GM12878 (cell line): ENCODE results near the gene CASP10. TPM values are rescaled to one million over a fixed set of nuclear protein-coding genes. Genes with fewer than 3 reads are reported as not detected.

Experiments used
- ATAC-seq: fragments of 200-7000 bp; cut with Tn5 transposase; 3 replicates; pipeline ENCODE4 v1.9.1; 2020; ENCODE audit warnings: mild to moderate bottlenecking, moderate library complexity
- BruUV-seq: library from RNA; stranded (reverse); fragments of 400-500 nt; replicated peaks from 2 replicates; lab custom pipeline; 2021; lab: Mats Ljungman, UMichigan
- CTCF ChIA-PET: fragments of 300-600 bp; sonication (Branson Sonifier 250); formaldehyde crosslinking; extraction: SDS; loops from one replicate; lab custom pipeline; 2021; ENCODE audit warnings: inconsistent platforms; lab: Yijun Ruan, JAX
- POLR2A ChIA-PET: fragments of 350-600 bp; formaldehyde crosslinking; extraction: SDS; loops from one replicate; lab custom pipeline; 2021; ENCODE audit warnings: inconsistent platforms; lab: Charles Lee
- RAD21 ChIA-PET: fragments of 300-600 bp; sonication (Branson Sonifier 250); formaldehyde crosslinking; loops from one replicate; lab custom pipeline; 2023; ENCODE audit warnings: antibody characterized with exemption; ENCODE audit not compliant: unreplicated experiment; lab: Charles Lee
- SMC1A ChIA-PET: fragments of 300-600 bp; sonication (Branson Sonifier 250); formaldehyde crosslinking; loops from one replicate; lab custom pipeline; 2023; ENCODE audit not compliant: unreplicated experiment, uncharacterized antibody; lab: Charles Lee
- DNase-seq: peaks from one replicate; pipeline ENCODE4 v3.0.0-alpha.2; 2011; ENCODE audit warnings: low read depth, low spot score
- FAIRE-seq: peaks from 3 replicates; lab custom pipeline; 2011; peaks lifted over from hg19 to GRCh38; lab: Jason Lieb, UNC
- H2AFZ ChIP-seq: 2 replicates; pipeline ENCODE4 v1.6.0; 2011; ENCODE audit warnings: low read depth, low read length, control low read depth; ENCODE audit not compliant: control insufficient read depth
- H3K27ac ChIP-seq: 2 replicates; pipeline ENCODE4 v1.5.1; 2011; ENCODE audit warnings: control low read depth; ENCODE audit not compliant: control insufficient read depth, insufficient read depth
- H3K27me3 ChIP-seq, 2 experiments: replicated peaks in 1 of 2; 2 replicates each; pipeline versions ENCODE4 v1.6.0 to v1.6.1; 2011; ENCODE audit warnings: low read length in 1 of 2; ENCODE audit not compliant: control insufficient read depth in 2 of 2, insufficient read depth in 2 of 2
- H3K36me3 ChIP-seq, 2 experiments: 2 replicates each; pipeline ENCODE4 v1.5.1; 2011; ENCODE audit warnings: low read length in 1 of 2; ENCODE audit not compliant: control insufficient read depth in 2 of 2, insufficient read depth in 2 of 2
- H3K4me1 ChIP-seq: 2 replicates; pipeline ENCODE4 v1.6.1; 2011; ENCODE audit warnings: mild to moderate bottlenecking, low read length, moderate library complexity, mixed read lengths; ENCODE audit not compliant: control insufficient read depth, insufficient read depth
- H3K4me2 ChIP-seq: 2 replicates; pipeline ENCODE4 v1.6.0; 2011; ENCODE audit warnings: control low read depth; ENCODE audit not compliant: control insufficient read depth, insufficient read depth
- H3K4me3 ChIP-seq: fragments of 200-600 bp; sonication (generic); 2 replicates; pipeline ENCODE4 v1.5.1; 2016
- H3K79me2 ChIP-seq: 2 replicates; pipeline ENCODE4 v1.6.0; 2011; ENCODE audit warnings: low read length; ENCODE audit not compliant: control insufficient read depth, insufficient read depth
- H3K9ac ChIP-seq: 2 replicates; pipeline ENCODE4 v1.8.0; 2011; ENCODE audit warnings: low read length, control low read depth, mixed read lengths; ENCODE audit not compliant: control insufficient read depth, insufficient read depth
- H3K9me3 ChIP-seq: replicated peaks from 3 replicates; pipeline ENCODE4 v1.5.1; 2011; ENCODE audit warnings: mild to moderate bottlenecking, low read length; ENCODE audit not compliant: control insufficient read depth, insufficient read depth
- H4K20me1 ChIP-seq: 2 replicates; pipeline ENCODE4 v1.6.0; 2011; ENCODE audit not compliant: control insufficient read depth, insufficient read depth
- CBFB ChIP-seq: IDR thresholded peaks from 2 replicates; pipeline ENCODE4 v1.6.1; 2016; ENCODE audit warnings: antibody characterized with exemption, low read depth
- CEBPB ChIP-seq, 2 experiments: fragments of 150-350 bp in 1 of 2; IDR thresholded peaks; 2 replicates each; pipeline ENCODE4 v1.6.1; 2012 to 2014; ENCODE audit warnings: low read depth in 2 of 2, low read length in 2 of 2, borderline replicate concordance in 1 of 2, inconsistent platforms in 1 of 2
- RBBP5 ChIP-seq: fragments of 200-600 bp; sonication (generic); conservative IDR thresholded peaks from 2 replicates; pipeline ENCODE4 v1.6.1; 2016
- SIX5 ChIP-seq: IDR thresholded peaks from 2 replicates; pipeline ENCODE4 v1.6.1; 2011; ENCODE audit warnings: mild to moderate bottlenecking, low read depth, low read length, moderate library complexity; ENCODE audit not compliant: severe bottlenecking
- ZBTB40 ChIP-seq: fragments of 450-650 bp; IDR thresholded peaks from 2 replicates; pipeline ENCODE4 v1.6.1; 2016; ENCODE audit warnings: mild to moderate bottlenecking, moderate library complexity, borderline replicate concordance
- WGBS: methylation state at CpG from one replicate; pipeline ENCODE4 v1.1.6; 2016; ENCODE audit warnings: low lambda C conversion rate; ENCODE audit not compliant: insufficient replicate concordance, insufficient coverage; ENCODE audit errors: missing lambda C conversion rate; 5-methylcytosine and 5-hydroxymethylcytosine counted together
- in situ Hi-C: fragments of 300-500 bp; cut with MboI; formaldehyde crosslinking; loops from 9 replicates; pipeline ENCODE4 v1.14.3; 2018; ENCODE audit warnings: mixed read lengths
- intact Hi-C: fragments of 100-400 bp; cut with micrococcal nuclease; formaldehyde crosslinking; loops from one replicate; pipeline ENCODE4 v1.14.2; 2022; ENCODE audit not compliant: unreplicated experiment
- polyA plus RNA-seq, 11 experiments: library from polyadenylated mRNA; depleted of rRNA in 4 of 11; unstranded in 6 of 11; stranded (reverse) in 5 of 11; fragments of >200 nt; fragmentation: Nextera tagmentation in 4 of 11; fragmentation: Illumina TruSeq in 1 of 11; extraction: Ambion mirVana in 4 of 11; extraction: Trizol in 1 of 11; gene quantifications; 1 replicate in 1 of 11; 2 replicates in 10 of 11; pipeline versions ENCODE4 v1.2.1 to v1.2.3, GENCODE V29; 2011 to 2016; ENCODE audit warnings: inconsistent platforms in 2 of 11, missing spikeins in 2 of 11, low read depth in 1 of 11
- total RNA-seq, 4 experiments: library from RNA; depleted of rRNA in 3 of 4; stranded (reverse); fragments of >200 nt in 3 of 4; fragmentation: Illumina TruSeq in 1 of 4; extraction: Trizol in 1 of 4; gene quantifications; 2 replicates each; pipeline versions ENCODE4 v1.2.1 to v1.2.3, GENCODE V29; 2013 to 2021
- TF ChIP-seq, protein P1 (sequence below): IDR thresholded peaks from 2 replicates; pipeline ENCODE4 v1.6.1; 2012; ENCODE audit warnings: improper control_type of control experiment, low read depth, low read length; ENCODE audit not compliant: insufficient replicate concordance
- TF ChIP-seq, protein P2 (sequence below): fragments of 450-650 bp; IDR thresholded peaks from 2 replicates; pipeline ENCODE4 v1.6.1; 2018; ENCODE audit warnings: mild to moderate bottlenecking, low read depth, moderate library complexity; ENCODE audit not compliant: partially characterized antibody

CASP10 gene
- total and polyA plus RNA-seq, 10 of the 15 experiments (the other 5 are each of a cell fraction or from before 2014, with no cell fraction given) = 7.2 to 14.1 (median 10.8) TPM

DNA sequence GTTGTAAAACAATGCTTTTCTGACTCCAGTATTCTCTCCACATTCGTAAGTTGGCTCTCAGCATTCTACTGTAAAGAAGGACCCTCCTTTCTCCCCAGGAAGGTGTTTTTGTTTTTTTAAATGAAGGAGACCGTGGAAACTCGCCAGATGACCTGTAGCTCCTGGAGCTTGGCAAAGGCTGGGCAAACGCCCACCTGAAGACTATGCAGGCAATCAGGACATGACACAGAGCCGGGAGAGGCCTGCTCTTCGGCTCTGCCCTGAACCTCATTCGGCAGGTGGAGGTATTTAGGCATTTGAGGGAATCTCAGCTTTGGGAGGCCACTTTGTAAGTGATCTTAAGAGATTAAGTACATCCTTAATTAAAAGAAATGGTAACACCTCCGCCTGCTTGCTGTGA is 17.4 kb downstream of the CASP10 start (continued):
- TF ChIP-seq, protein P1, sequence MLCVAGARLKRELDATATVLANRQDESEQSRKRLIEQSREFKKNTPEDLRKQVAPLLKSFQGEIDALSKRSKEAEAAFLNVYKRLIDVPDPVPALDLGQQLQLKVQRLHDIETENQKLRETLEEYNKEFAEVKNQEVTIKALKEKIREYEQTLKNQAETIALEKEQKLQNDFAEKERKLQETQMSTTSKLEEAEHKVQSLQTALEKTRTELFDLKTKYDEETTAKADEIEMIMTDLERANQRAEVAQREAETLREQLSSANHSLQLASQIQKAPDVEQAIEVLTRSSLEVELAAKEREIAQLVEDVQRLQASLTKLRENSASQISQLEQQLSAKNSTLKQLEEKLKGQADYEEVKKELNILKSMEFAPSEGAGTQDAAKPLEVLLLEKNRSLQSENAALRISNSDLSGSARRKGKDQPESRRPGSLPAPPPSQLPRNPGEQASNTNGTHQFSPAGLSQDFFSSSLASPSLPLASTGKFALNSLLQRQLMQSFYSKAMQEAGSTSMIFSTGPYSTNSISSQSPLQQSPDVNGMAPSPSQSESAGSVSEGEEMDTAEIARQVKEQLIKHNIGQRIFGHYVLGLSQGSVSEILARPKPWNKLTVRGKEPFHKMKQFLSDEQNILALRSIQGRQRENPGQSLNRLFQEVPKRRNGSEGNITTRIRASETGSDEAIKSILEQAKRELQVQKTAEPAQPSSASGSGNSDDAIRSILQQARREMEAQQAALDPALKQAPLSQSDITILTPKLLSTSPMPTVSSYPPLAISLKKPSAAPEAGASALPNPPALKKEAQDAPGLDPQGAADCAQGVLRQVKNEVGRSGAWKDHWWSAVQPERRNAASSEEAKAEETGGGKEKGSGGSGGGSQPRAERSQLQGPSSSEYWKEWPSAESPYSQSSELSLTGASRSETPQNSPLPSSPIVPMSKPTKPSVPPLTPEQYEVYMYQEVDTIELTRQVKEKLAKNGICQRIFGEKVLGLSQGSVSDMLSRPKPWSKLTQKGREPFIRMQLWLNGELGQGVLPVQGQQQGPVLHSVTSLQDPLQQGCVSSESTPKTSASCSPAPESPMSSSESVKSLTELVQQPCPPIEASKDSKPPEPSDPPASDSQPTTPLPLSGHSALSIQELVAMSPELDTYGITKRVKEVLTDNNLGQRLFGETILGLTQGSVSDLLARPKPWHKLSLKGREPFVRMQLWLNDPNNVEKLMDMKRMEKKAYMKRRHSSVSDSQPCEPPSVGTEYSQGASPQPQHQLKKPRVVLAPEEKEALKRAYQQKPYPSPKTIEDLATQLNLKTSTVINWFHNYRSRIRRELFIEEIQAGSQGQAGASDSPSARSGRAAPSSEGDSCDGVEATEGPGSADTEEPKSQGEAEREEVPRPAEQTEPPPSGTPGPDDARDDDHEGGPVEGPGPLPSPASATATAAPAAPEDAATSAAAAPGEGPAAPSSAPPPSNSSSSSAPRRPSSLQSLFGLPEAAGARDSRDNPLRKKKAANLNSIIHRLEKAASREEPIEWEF = no peak

- H2AFZ ChIP-seq = no peak overlapping the region
- no peak for DNase-seq
- no peaks in the 10 kb centered on the region; the same call in 1 of the 2 replicates for H4K20me1 ChIP-seq
- SMC1A ChIA-PET = interaction anchor here (0.8 kb wide), 1 partner anchor 31 kb away, joined by 3 read pairs; no protein-coding TSS in a partner anchor
- H3K4me1 ChIP-seq = peaks cover 3% of the 10 kb centered on the region; the same call in 1 of the 2 replicates
- H3K9ac ChIP-seq = no peak overlapping the region
- no peaks in the 10 kb centered on the region; a peak in 3 of 4 replicates for H3K36me3 ChIP-seq
- no peak overlapping the region for H3K4me2 ChIP-seq
- H3K9me3 ChIP-seq = no peaks in the 10 kb centered on the region; the same call in 2 of the 3 replicates
- no peak overlapping the region for H3K27ac ChIP-seq
- in situ Hi-C loops (no loop called here), intact Hi-C loops (no loop called here)
- FAIRE-seq = no peak
- no peak for TF ChIP-seq SIX5
- TF ChIP-seq RBBP5 = no peak
- TF ChIP-seq, protein P2, sequence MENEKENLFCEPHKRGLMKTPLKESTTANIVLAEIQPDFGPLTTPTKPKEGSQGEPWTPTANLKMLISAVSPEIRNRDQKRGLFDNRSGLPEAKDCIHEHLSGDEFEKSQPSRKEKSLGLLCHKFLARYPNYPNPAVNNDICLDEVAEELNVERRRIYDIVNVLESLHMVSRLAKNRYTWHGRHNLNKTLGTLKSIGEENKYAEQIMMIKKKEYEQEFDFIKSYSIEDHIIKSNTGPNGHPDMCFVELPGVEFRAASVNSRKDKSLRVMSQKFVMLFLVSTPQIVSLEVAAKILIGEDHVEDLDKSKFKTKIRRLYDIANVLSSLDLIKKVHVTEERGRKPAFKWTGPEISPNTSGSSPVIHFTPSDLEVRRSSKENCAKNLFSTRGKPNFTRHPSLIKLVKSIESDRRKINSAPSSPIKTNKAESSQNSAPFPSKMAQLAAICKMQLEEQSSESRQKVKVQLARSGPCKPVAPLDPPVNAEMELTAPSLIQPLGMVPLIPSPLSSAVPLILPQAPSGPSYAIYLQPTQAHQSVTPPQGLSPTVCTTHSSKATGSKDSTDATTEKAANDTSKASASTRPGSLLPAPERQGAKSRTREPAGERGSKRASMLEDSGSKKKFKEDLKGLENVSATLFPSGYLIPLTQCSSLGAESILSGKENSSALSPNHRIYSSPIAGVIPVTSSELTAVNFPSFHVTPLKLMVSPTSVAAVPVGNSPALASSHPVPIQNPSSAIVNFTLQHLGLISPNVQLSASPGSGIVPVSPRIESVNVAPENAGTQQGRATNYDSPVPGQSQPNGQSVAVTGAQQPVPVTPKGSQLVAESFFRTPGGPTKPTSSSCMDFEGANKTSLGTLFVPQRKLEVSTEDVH = no peak
- TF ChIP-seq CBFB = no peak
- no peak for TF ChIP-seq ZBTB40
- TF ChIP-seq CEBPB (IDR thresholded peaks at IDR 0.05; ENCODE audit: borderline replicate concordance in 1 of 2, low read depth in 2 of 2, low read length in 2 of 2) = no peak
- no peaks in the 10 kb centered on the region for H3K79me2 ChIP-seq
- ATAC-seq = no peak
- RAD21 ChIA-PET = no interaction called here
- 63% methylated on average over 8 of the region's 8 CpGs for WGBS
- no peaks in the 10 kb centered on the region; a peak in 2 of 4 replicates for H3K27me3 ChIP-seq
- no peak overlapping the region for H3K4me3 ChIP-seq
- no TSS peak for BruUV-seq
- CTCF ChIA-PET = interaction anchor here (0.9 to 1.5 kb wide), 4 partner anchors 12 to 295 kb away, joined by 3 to 6 read pairs (median 5); partner anchors contain the start of gene CASP10
- POLR2A ChIA-PET = interaction anchor here (1.5 kb wide), 1 partner anchor 235 kb away, joined by 4 read pairs; no protein-coding TSS in a partner anchor
Measured at GRCh38 chr2:201201371-201201770, 18.4 kb downstream of the CASP10 start.
